Measurements from ENCODE around the gene BATF2.

BATF2 gene

GRCh38 chr11:64963072-64963631 lies 33.6 kb downstream of the BATF2 start:
- no peak for DNase-seq (ENCODE audit: low read depth)

DNA sequence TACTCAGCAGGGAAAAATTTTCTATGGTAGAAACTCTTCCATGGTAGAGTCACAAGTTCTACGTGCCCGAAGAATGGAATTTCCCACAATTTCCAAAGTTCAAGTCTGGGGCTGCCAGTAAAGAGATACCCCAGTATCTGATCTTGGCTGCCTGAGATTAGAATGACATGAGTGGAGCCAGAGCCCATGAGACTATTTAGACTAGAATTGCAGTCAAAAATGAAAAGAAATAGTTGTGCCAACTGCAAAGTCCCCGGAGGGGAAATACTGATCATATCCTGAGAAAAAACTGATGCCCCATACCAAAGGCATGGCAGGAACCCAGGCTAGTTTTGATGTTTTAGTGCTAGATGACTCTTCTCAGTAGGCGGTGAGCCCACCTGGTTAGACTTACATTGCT lies 36.1 kb downstream of the BATF2 start:
- DNase-seq (ENCODE audit: low read depth), result no peak

DNA sequence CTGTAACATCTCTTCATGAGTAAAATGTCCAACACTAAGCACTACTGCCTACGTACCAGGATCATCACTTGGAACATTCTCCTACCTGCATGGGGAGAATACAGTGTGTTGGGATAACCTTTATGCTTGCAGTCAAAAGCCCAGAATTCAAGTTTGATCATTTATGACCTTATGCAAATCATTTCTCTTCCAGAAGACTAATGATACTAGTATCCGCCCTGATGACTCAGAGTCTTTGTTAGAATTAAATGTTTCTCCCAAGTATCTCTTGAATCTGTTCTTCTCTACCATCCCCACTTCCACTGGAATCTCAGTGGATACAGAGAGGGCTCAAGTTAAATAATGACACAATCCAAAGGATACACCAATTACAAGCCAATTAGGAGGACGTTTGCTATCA lies 37.3 kb downstream of the BATF2 start:
- no peak for DNase-seq (ENCODE audit: low read depth)

DNA sequence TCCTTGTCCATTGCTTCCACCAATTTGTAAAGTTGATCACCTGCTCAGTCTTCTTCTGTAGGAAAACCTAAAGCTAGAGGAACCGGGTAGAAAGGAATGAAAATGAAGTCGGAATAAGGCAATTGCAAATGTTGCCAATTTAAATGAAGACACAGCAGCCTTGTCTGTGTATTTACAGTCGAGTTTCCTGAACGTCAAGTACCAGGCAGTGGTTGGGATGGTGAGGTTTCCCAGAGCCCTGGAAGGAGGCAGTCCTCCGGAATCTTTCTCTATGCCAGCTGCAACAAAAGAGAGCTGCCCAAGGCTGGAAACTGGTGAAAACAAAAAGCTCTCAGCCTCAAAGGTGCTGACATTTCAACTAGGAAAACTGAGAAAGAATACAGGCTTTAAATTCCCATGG lies 42.6 kb downstream of the BATF2 start:
- DNase-seq (ENCODE audit: low read depth), result no peak

DNA sequence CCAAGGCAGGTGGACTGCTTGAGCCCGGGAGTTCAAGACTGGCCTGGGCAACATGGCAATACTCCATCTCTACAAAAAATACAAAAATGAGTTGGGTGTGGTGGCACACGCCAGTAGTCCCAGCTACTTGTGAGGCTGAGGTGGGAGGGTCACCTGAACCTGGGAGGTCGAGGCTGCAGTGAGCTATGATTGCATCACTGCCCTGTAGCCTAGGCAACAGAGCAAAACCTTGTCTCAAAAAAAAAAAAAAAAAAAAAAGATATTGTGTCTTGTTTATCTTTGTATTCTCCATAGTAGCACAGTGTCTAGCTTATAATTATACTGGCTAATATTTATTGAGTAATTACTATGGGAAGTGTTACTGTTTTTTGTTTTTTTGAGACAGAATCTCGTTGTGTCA lies 45.2 kb downstream of the BATF2 start:
- no peak for DNase-seq (ENCODE audit: low read depth)

DNA sequence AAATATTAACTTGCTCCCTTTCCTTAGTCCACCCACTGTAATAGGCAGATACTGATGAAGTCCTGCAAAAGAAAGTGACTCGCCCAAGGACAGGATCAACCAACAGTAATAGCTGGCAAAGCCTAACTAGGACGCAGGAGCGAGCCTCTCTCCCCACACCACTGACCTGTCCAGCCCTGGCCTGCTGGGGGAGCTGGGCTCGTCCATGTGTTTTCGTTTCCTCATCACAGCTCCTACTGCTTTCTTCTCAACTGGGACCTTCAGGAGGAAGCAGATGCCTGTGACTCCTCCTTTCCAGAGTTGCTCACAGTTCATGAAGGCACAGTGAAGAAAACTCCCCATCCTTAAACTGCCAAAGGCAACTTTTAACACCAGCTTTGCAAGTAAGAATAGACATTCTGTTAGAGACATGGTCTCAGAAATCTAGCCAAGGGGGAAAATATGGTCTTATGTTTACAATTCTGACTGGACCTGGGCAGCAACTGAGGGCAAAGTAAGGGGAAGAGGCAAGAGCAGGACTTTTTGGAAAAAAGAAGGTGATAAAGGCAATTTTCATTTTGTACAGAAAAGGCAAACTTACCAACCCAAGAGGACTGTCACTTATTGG lies 49.5 kb downstream of the BATF2 start:
- no peak for DNase-seq (ENCODE audit: low read depth)
